HepG2 (cell line): ENCODE measurements around the gene ROBO2. TPM values are rescaled to one million over a fixed set of nuclear protein-coding genes. Genes with fewer than 3 reads are reported as not detected.

Experiments used
- ATAC-seq: fragments of 200-7000 bp; cut with Tn5 transposase; 3 replicates; pipeline ENCODE4 v1.9.1; 2020; ENCODE audit warnings: mild to moderate bottlenecking, moderate library complexity
- BruUV-seq: library from RNA; stranded (reverse); fragments of 400-500 nt; replicated peaks from 2 replicates; lab custom pipeline; 2021; lab: Mats Ljungman, UMichigan
- CTCF ChIA-PET: fragments of 300-600 bp; formaldehyde crosslinking; extraction: SDS; loops from one replicate; lab custom pipeline; 2021; ENCODE audit warnings: low total read pairs, inconsistent platforms, low intra/inter-chr PET ratio; lab: Yijun Ruan, JAX
- POLR2A ChIA-PET: fragments of 350-600 bp; sonication (Branson Sonifier 250); formaldehyde crosslinking; loops from one replicate; lab custom pipeline; 2020; ENCODE audit warnings: antibody characterized with exemption, inconsistent platforms; lab: Yijun Ruan, JAX
- DNase-seq: peaks from one replicate; pipeline ENCODE4 v3.0.0-alpha.2; 2015; ENCODE audit warnings: low spot score
- FAIRE-seq: peaks from 3 replicates; lab custom pipeline; 2011; peaks lifted over from hg19 to GRCh38; lab: Jason Lieb, UNC
- H2AFZ ChIP-seq: one replicate; pipeline ENCODE4 v1.6.1; 2011; ENCODE audit warnings: low read length, inconsistent platforms
- H3K27ac ChIP-seq: fragments of 300-600 bp; 3 replicates; pipeline ENCODE4 v1.8.0; 2011; ENCODE audit warnings: mixed run types, mild to moderate bottlenecking, mixed read lengths, low read length, inconsistent platforms; ENCODE audit not compliant: insufficient read depth; ENCODE audit errors: extremely low read length
- H3K27me3 ChIP-seq, 2 experiments: fragments of 200-600 bp in 1 of 2; 2 replicates in 1 of 2; 3 replicates in 1 of 2; pipeline versions ENCODE4 v1.6.0 to v1.8.0; 2011; ENCODE audit warnings: low read length in 2 of 2, mild to moderate bottlenecking in 2 of 2, moderate library complexity in 2 of 2, inconsistent platforms in 1 of 2; ENCODE audit not compliant: insufficient read depth in 2 of 2, control insufficient read depth in 1 of 2
- H3K36me3 ChIP-seq, 2 experiments: fragments of 200-600 bp in 1 of 2; replicated peaks in 1 of 2; 2 replicates in 1 of 2; 3 replicates in 1 of 2; pipeline versions ENCODE4 v1.5.1 to v1.8.0; 2011; ENCODE audit warnings: low read length in 2 of 2, inconsistent platforms in 1 of 2; ENCODE audit not compliant: insufficient read depth in 2 of 2, control insufficient read depth in 1 of 2
- H3K4me1 ChIP-seq: 2 replicates; pipeline ENCODE4 v1.5.1; 2012; ENCODE audit warnings: low read length, inconsistent platforms; ENCODE audit not compliant: insufficient read depth
- H3K4me2 ChIP-seq: 2 replicates; pipeline ENCODE4 v1.6.0; 2011; ENCODE audit warnings: low read depth, low read length, inconsistent platforms
- H3K4me3 ChIP-seq, 3 experiments: fragments of 200-600 bp in 1 of 3; sonication (generic), shearing (Covaris generic) in 1 of 3; replicated peaks in 1 of 3; 2 replicates each; pipeline ENCODE4 v1.5.1; 2011 to 2016; ENCODE audit warnings: low read length in 3 of 3, inconsistent platforms in 2 of 3, low read depth in 2 of 3, mild to moderate bottlenecking in 2 of 3, control low read depth in 1 of 3, mixed read lengths in 1 of 3; ENCODE audit not compliant: insufficient read depth in 1 of 3
- H3K79me2 ChIP-seq: one replicate; pipeline ENCODE4 v1.6.1; 2011; ENCODE audit warnings: low read length, inconsistent platforms; ENCODE audit not compliant: insufficient read depth
- H3K9ac ChIP-seq: 2 replicates; pipeline ENCODE4 v1.6.0; 2011; ENCODE audit warnings: mild to moderate bottlenecking, low read depth, low read length, inconsistent platforms; ENCODE audit not compliant: insufficient read depth
- H3K9me3 ChIP-seq: 2 replicates; pipeline ENCODE4 v1.5.1; 2012; ENCODE audit warnings: mild to moderate bottlenecking, low read length
- H4K20me1 ChIP-seq: 2 replicates; pipeline ENCODE4 v1.6.0; 2011; ENCODE audit warnings: inconsistent platforms, mild to moderate bottlenecking, low read length, moderate library complexity; ENCODE audit not compliant: insufficient read depth
- ATAD3A ChIP-seq: sonication (generic); formaldehyde crosslinking; IDR thresholded peaks from 2 replicates; pipeline ENCODE4 v1.4.0; 2020; ENCODE audit warnings: missing genetic modification reagents
- KAT8 ChIP-seq: IDR thresholded peaks from 2 replicates; pipeline ENCODE4 v1.6.1; 2016; ENCODE audit warnings: missing genetic modification reagents, missing compliant biosample characterization
- RARA ChIP-seq: IDR thresholded peaks from 2 replicates; pipeline ENCODE4 v1.6.1; 2016; ENCODE audit warnings: missing genetic modification reagents, missing compliant biosample characterization
- RBM22 ChIP-seq: fragments of 200-400 bp; formaldehyde crosslinking; optimal IDR thresholded peaks from 2 replicates; pipeline ENCODE3; 2017; ENCODE audit warnings: mild to moderate bottlenecking, low read length, moderate library complexity
- REPIN1 ChIP-seq: sonication (generic); formaldehyde crosslinking; IDR thresholded peaks from 2 replicates; pipeline ENCODE4 v1.8.0; 2022; ENCODE audit warnings: missing genetic modification reagents, low read depth, mild to moderate bottlenecking, borderline replicate concordance
- SALL1 ChIP-seq: sonication (generic); formaldehyde crosslinking; IDR thresholded peaks from 2 replicates; pipeline ENCODE4 v1.8.0; 2022; ENCODE audit warnings: mild to moderate bottlenecking, missing genetic modification reagents
- TOPORS ChIP-seq: sonication (generic); formaldehyde crosslinking; IDR thresholded peaks from 2 replicates; pipeline ENCODE4 v1.8.0; 2023; ENCODE audit warnings: mild to moderate bottlenecking, missing genetic modification reagents
- ZNF709 ChIP-seq: sonication (generic); formaldehyde crosslinking; IDR thresholded peaks from 2 replicates; pipeline ENCODE4 v1.5.0; 2020; ENCODE audit warnings: mild to moderate bottlenecking, missing genetic modification reagents
- ZNF772 ChIP-seq: sonication (generic); formaldehyde crosslinking; IDR thresholded peaks from 2 replicates; pipeline ENCODE4 v1.5.0; 2020; ENCODE audit warnings: mild to moderate bottlenecking, missing genetic modification reagents
- WGBS: methylation state at CpG from one replicate; pipeline ENCODE4 v1.1.6; 2017; ENCODE audit warnings: low lambda C conversion rate; 5-methylcytosine and 5-hydroxymethylcytosine counted together
- in situ Hi-C: cut with HindIII; loops from 2 replicates; pipeline ENCODE4 v1.10.0; 2017; ENCODE audit warnings: low pct_unique_long_range_greater_than_20kb; ENCODE audit not compliant: extremely low pct_ligation_motif_present
- intact Hi-C: fragments of 100-400 bp; cut with micrococcal nuclease; formaldehyde crosslinking; loops from one replicate; pipeline ENCODE4 v1.10.0; 2022; ENCODE audit not compliant: unreplicated experiment
- polyA plus RNA-seq, 8 experiments: library from polyadenylated mRNA; depleted of rRNA in 3 of 8; stranded (reverse) in 7 of 8; unstranded in 1 of 8; fragments of >200 nt; fragmentation: Illumina TruSeq in 4 of 8; extraction: Trizol in 4 of 8; gene quantifications; 2 replicates each; pipeline versions ENCODE4 v1.2.1 to v1.2.3, GENCODE V29; 2011 to 2016; ENCODE audit warnings: low read depth in 4 of 8, missing spikeins in 1 of 8, mixed read lengths in 1 of 8; ENCODE audit not compliant: insufficient read depth in 1 of 8
- total RNA-seq, 5 experiments: library from RNA; depleted of rRNA; stranded (reverse); fragments of >200 nt; fragmentation: Illumina TruSeq; extraction: Trizol; gene quantifications; 2 replicates each; pipeline ENCODE4 v1.2.3, GENCODE V29; 2016; ENCODE audit warnings: low read depth in 1 of 5
- TF ChIP-seq, protein P1 (sequence below): sonication (generic); formaldehyde crosslinking; IDR thresholded peaks from 2 replicates; pipeline ENCODE4 v1.5.1; 2020; ENCODE audit warnings: mild to moderate bottlenecking, missing genetic modification reagents
- TF ChIP-seq, protein P2 (sequence below): IDR thresholded peaks from 2 replicates; pipeline ENCODE4 v1.4.0; 2020; ENCODE audit warnings: mild to moderate bottlenecking, missing genetic modification reagents
- TF ChIP-seq, protein P3 (sequence below): sonication (generic); formaldehyde crosslinking; conservative IDR thresholded peaks from 2 replicates; pipeline ENCODE4 v1.4.0; 2020; ENCODE audit warnings: missing genetic modification reagents
- TF ChIP-seq, protein P4 (sequence below): sonication (generic); formaldehyde crosslinking; IDR thresholded peaks from 2 replicates; pipeline ENCODE4 v1.8.0; 2022; ENCODE audit warnings: low read depth, missing genetic modification reagents
- TF ChIP-seq, protein P5 (sequence below), 2 experiments: fragments of 450-650 bp in 1 of 2; sonication (generic) in 1 of 2; formaldehyde crosslinking; IDR thresholded peaks; 2 replicates each; pipeline versions ENCODE4 v1.5.0 to v1.8.0; 2020 to 2022; ENCODE audit warnings: mild to moderate bottlenecking in 1 of 2, missing genetic modification reagents in 1 of 2

The ROBO2 gene
- total and polyA plus RNA-seq, 2 of the 13 experiments (the other 11 are each of a cell fraction or from before 2014, with no cell fraction given), result not detected

DNA sequence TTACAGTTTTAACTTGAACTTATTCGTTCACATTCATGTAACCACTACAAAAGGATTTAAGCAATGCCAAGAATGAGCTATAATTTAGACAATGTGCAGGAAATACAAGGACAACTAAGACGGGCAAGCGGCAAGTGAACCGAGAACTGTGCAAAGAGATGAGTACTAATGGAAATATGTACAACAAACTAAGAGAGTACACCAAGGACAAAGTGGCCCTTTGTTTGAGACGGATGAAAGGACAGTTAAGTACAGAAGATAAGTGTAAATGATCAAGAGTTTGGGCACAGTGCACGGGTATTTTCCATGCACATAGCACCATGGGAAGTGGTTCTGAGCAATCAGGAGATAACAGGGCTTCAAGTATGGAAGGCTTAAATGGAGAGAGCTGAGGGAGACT lies 281.7 kb downstream of the ROBO2 start:
- ATAC-seq (peak; percentile 96), FAIRE-seq (peak; percentile 40), DNase-seq (peak; percentile 90)
- intact Hi-C loops, result loop anchor here (10.0 kb wide), 1 partner anchor 1713 kb away; no protein-coding TSS in a partner anchor
- ChIA-PET CTCF (no interaction called here), POLR2A (no interaction called here)
- peak overlapping the region; percentile 36 for H3K4me2 ChIP-seq
- H3K4me3 ChIP-seq, result no peak overlapping the region
- no peaks in the 10 kb centered on the region for H3K79me2 ChIP-seq
- no peaks in the 10 kb centered on the region for H3K27me3 ChIP-seq
- no peak overlapping the region for H3K9ac ChIP-seq
- H3K27ac ChIP-seq, result peak overlapping the region; percentile 33
- H3K4me1 ChIP-seq, result peaks cover 26% of the 10 kb centered on the region
- in situ Hi-C loops, result no loop called here
- no TSS peak for BruUV-seq
- H3K9me3 ChIP-seq, result no peaks in the 10 kb centered on the region
- peak overlapping the region; percentile 49 for H2AFZ ChIP-seq
- H3K36me3 ChIP-seq, result no peaks in the 10 kb centered on the region
- WGBS, result 1% methylated on average over 6 of the region's 6 CpGs
- no peaks in the 10 kb centered on the region for H4K20me1 ChIP-seq
- TF ChIP-seq, protein P1, sequence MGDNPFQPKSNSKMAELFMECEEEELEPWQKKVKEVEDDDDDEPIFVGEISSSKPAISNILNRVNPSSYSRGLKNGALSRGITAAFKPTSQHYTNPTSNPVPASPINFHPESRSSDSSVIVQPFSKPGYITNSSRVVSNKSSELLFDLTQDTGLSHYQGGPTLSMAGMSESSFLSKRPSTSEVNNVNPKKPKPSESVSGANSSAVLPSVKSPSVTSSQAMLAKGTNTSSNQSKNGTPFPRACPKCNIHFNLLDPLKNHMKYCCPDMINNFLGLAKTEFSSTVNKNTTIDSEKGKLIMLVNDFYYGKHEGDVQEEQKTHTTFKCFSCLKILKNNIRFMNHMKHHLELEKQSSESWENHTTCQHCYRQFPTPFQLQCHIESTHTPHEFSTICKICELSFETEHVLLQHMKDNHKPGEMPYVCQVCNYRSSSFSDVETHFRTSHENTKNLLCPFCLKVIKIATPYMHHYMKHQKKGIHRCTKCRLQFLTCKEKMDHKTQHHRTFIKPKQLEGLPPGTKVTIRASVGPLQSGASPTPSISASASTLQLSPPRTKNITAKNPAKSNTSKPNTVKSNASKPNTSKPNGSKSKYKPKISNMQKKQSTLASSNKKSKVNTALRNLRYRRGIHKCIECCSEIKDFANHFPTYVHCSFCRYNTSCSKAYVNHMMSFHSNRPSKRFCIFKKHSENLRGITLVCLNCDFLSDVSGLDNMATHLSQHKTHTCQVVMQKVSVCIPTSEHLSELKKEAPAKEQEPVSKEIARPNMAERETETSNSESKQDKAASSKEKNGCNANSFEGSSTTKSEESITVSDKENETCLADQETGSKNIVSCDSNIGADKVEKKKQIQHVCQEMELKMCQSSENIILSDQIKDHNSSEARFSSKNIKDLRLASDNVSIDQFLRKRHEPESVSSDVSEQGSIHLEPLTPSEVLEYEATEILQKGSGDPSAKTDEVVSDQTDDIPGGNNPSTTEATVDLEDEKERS, result no peak
- TF ChIP-seq RBM22 (no peak), ZNF709 (no peak), ZNF772 (no peak), RARA (peak; percentile 35), REPIN1 (no peak), TOPORS (CRISPR knock-in tag) (no peak), ATAD3A (CRISPR knock-in tag) (no peak), SALL1 (CRISPR knock-in tag) (peak; percentile 21; the same call in 1 of the 2 replicates), KAT8 (CRISPR knock-in tag) (0 out of 2 replicates have a peak, but pooled peaks have one; percentile 15)
- TF ChIP-seq, protein P2, sequence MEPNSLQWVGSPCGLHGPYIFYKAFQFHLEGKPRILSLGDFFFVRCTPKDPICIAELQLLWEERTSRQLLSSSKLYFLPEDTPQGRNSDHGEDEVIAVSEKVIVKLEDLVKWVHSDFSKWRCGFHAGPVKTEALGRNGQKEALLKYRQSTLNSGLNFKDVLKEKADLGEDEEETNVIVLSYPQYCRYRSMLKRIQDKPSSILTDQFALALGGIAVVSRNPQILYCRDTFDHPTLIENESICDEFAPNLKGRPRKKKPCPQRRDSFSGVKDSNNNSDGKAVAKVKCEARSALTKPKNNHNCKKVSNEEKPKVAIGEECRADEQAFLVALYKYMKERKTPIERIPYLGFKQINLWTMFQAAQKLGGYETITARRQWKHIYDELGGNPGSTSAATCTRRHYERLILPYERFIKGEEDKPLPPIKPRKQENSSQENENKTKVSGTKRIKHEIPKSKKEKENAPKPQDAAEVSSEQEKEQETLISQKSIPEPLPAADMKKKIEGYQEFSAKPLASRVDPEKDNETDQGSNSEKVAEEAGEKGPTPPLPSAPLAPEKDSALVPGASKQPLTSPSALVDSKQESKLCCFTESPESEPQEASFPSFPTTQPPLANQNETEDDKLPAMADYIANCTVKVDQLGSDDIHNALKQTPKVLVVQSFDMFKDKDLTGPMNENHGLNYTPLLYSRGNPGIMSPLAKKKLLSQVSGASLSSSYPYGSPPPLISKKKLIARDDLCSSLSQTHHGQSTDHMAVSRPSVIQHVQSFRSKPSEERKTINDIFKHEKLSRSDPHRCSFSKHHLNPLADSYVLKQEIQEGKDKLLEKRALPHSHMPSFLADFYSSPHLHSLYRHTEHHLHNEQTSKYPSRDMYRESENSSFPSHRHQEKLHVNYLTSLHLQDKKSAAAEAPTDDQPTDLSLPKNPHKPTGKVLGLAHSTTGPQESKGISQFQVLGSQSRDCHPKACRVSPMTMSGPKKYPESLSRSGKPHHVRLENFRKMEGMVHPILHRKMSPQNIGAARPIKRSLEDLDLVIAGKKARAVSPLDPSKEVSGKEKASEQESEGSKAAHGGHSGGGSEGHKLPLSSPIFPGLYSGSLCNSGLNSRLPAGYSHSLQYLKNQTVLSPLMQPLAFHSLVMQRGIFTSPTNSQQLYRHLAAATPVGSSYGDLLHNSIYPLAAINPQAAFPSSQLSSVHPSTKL (CRISPR knock-in tag), result peak; percentile 72
- TF ChIP-seq, protein P3, sequence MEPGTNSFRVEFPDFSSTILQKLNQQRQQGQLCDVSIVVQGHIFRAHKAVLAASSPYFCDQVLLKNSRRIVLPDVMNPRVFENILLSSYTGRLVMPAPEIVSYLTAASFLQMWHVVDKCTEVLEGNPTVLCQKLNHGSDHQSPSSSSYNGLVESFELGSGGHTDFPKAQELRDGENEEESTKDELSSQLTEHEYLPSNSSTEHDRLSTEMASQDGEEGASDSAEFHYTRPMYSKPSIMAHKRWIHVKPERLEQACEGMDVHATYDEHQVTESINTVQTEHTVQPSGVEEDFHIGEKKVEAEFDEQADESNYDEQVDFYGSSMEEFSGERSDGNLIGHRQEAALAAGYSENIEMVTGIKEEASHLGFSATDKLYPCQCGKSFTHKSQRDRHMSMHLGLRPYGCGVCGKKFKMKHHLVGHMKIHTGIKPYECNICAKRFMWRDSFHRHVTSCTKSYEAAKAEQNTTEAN (CRISPR knock-in tag), result peak; percentile 59; the same call in 1 of the 2 replicates
- TF ChIP-seq, protein P4, sequence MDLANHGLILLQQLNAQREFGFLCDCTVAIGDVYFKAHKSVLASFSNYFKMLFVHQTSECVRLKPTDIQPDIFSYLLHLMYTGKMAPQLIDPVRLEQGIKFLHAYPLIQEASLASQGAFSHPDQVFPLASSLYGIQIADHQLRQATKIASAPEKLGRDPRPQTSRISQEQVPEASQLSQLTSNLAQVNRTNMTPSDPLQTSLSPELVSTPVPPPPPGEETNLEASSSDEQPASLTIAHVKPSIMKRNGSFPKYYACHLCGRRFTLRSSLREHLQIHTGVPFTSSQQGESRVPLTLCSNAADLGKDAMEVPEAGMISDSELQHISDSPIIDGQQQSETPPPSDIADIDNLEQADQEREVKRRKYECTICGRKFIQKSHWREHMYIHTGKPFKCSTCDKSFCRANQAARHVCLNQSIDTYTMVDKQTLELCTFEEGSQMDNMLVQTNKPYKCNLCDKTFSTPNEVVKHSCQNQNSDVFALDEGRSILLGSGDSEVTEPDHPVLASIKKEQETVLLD (CRISPR knock-in tag), result no peak
- TF ChIP-seq, protein P5, sequence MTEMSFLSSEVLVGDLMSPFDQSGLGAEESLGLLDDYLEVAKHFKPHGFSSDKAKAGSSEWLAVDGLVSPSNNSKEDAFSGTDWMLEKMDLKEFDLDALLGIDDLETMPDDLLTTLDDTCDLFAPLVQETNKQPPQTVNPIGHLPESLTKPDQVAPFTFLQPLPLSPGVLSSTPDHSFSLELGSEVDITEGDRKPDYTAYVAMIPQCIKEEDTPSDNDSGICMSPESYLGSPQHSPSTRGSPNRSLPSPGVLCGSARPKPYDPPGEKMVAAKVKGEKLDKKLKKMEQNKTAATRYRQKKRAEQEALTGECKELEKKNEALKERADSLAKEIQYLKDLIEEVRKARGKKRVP (CRISPR knock-in tag; IDR thresholded peaks at IDR 0.05), result no peak
